Natural killer cell (primary cell): ENCODE results near the gene CCDC102A. TPM values are rescaled to one million over a fixed set of nuclear protein-coding genes. Genes with fewer than 3 reads are reported as not detected.

Experiments used
- ATAC-seq, 3 donors: fragments of 150-1000 bp in 2 of 3; fragments of 200-7000 bp in 1 of 3; cut with Tn5 transposase; 1 replicate in 1 of 3; 2 replicates in 2 of 3; pipeline ENCODE4 v1.10.0; 2021; ENCODE audit warnings: mild to moderate bottlenecking in 2 of 3, moderate library complexity in 2 of 3
- DNase-seq, 2 donors: peaks; one replicate each; pipeline versions ENCODE4 v3.0.0 to v3.0.0-alpha.2; 2013 to 2021; ENCODE audit warnings: mixed read lengths in 1 of 2
- H3K27ac ChIP-seq: one replicate; pipeline ENCODE4 v1.5.1; 2013; ENCODE audit warnings: mild to moderate bottlenecking, low read length
- H3K27me3 ChIP-seq: one replicate; pipeline ENCODE4 v1.6.1; 2013; ENCODE audit warnings: low read length; ENCODE audit not compliant: control insufficient read depth, insufficient read depth
- H3K36me3 ChIP-seq: one replicate; pipeline ENCODE4 v1.6.1; 2013; ENCODE audit warnings: low read length; ENCODE audit not compliant: control insufficient read depth, insufficient read depth
- H3K4me1 ChIP-seq: one replicate; pipeline ENCODE4 v1.6.1; 2013; ENCODE audit warnings: low read length; ENCODE audit not compliant: control insufficient read depth, insufficient read depth
- H3K4me3 ChIP-seq: one replicate; pipeline ENCODE4 v1.5.1; 2013; ENCODE audit warnings: low read length
- H3K9me3 ChIP-seq: one replicate; pipeline ENCODE4 v1.6.1; 2013; ENCODE audit warnings: low read length; ENCODE audit not compliant: control insufficient read depth, insufficient read depth
- H3K27ac Mint-ChIP-seq, 2 donors: one replicate each; pipeline ENCODE4 v1.8.0; 2022; ENCODE audit warnings: mild to moderate bottlenecking in 2 of 2, mixed read lengths in 2 of 2, moderate library complexity in 1 of 2
- H3K27me3 Mint-ChIP-seq, 2 donors: one replicate each; pipeline ENCODE4 v1.8.0; 2022; ENCODE audit warnings: low read depth in 2 of 2, mixed read lengths in 2 of 2
- H3K36me3 Mint-ChIP-seq: one replicate; pipeline ENCODE4 v1.8.0; 2022; ENCODE audit warnings: mixed read lengths
- H3K4me1 Mint-ChIP-seq, 2 donors: one replicate each; pipeline ENCODE4 v1.8.0; 2022; ENCODE audit warnings: mixed read lengths in 2 of 2
- H3K4me3 Mint-ChIP-seq: one replicate; pipeline ENCODE4 v1.8.0; 2022; ENCODE audit warnings: mild to moderate bottlenecking, moderate library complexity, mixed read lengths
- H3K9me3 Mint-ChIP-seq, 2 donors: one replicate each; pipeline ENCODE4 v1.8.0; 2022; ENCODE audit warnings: mixed read lengths in 2 of 2
- WGBS: methylation state at CpG from one replicate; pipeline ENCODE4 v1.1.7; 2013; ENCODE audit warnings: missing lambda C conversion rate; ENCODE audit not compliant: insufficient coverage; 5-methylcytosine and 5-hydroxymethylcytosine counted together
- intact Hi-C: fragments of 100-400 bp; cut with micrococcal nuclease; formaldehyde crosslinking; loops from one replicate; pipeline ENCODE4 v1.14.2; 2022
- total RNA-seq, 4 donors: library from RNA; stranded (reverse); fragments of 120-200 nt in 1 of 4; gene quantifications; one replicate each; pipeline versions ENCODE4 v1.2.3 to v1.2.4, GENCODE V29; 2013 to 2022
- TF ChIP-seq, protein P1 (sequence below): fragments of 200-600 bp; IDR thresholded peaks from one replicate; pipeline ENCODE4 v1.8.0; 2022; ENCODE audit warnings: antibody characterized with exemption

Gene CCDC102A
- total RNA-seq, 3 donors from 2014 or later (not counting 1 experiment from before 2014, with no cell fraction given) = 15.5 to 24.4 (median 17.1) TPM

DNA sequence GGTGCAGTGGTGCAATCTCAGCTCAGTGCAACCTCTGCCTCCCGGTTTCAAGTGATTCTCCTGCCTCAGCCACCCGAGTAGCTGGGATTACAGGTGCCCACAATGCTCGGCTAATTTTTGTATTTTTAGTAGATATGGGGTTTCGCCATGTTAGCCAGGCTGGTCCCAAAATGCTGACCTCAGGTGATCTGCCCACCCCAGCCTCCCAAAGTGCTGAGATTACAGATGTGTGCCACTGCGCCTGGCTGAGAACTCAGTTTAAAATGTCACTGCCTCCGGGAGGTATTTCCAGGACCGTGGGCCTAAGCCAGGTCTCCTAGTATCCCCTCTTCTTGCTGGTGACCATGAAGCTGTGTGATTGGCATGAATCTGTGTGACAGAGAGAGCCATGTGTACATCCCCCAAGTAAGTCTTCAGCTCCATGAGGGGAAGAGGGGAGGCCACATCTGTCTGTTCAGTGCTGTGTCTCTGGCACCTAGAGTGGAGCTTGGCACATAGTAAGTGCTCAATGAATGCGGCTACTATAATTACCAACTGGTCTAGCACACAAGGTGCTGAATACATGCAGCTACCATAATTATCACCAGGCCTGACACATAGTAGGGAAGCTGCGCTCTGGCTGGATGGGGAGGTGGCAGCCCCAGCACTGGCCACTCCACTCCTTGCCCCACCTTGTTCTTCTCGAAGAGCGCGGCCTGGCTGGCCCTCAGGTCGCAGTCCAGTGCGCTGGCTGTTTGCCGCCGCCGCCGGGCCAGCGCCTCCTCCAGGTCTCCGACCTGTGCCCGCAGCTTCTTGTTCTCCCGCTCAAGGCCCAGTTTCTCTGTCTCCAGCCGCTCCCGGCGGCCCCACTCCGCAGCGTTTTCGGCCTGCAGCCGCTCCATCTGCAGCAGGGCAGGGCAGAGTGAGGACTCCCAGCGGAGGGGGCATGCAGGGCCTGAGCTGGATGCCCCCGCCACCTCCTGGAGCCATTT is 18.7 kb downstream of the CCDC102A start:
- Histone ChIP-seq H3K9me3 (no peaks in the 10 kb centered on the region), H3K4me3 (no peak overlapping the region), H3K27ac (no peak overlapping the region), H3K36me3 (peaks cover 48% of the 10 kb centered on the region), H3K27me3 (no peaks in the 10 kb centered on the region), H3K4me1 (peaks cover 8% of the 10 kb centered on the region)
- Mint-ChIP-seq H3K4me1 (peaks cover 15 to 19% of the 10 kb centered on the region in 2 donors), H3K4me3 (no peak overlapping the region), H3K36me3 (no peaks in the 10 kb centered on the region), H3K27me3 (no peaks in the 10 kb centered on the region), H3K27ac (peak overlapping the region in 1 of 2 donors; percentile 27), H3K9me3 (no peaks in the 10 kb centered on the region)
- no peak for DNase-seq
- TF ChIP-seq, protein P1, sequence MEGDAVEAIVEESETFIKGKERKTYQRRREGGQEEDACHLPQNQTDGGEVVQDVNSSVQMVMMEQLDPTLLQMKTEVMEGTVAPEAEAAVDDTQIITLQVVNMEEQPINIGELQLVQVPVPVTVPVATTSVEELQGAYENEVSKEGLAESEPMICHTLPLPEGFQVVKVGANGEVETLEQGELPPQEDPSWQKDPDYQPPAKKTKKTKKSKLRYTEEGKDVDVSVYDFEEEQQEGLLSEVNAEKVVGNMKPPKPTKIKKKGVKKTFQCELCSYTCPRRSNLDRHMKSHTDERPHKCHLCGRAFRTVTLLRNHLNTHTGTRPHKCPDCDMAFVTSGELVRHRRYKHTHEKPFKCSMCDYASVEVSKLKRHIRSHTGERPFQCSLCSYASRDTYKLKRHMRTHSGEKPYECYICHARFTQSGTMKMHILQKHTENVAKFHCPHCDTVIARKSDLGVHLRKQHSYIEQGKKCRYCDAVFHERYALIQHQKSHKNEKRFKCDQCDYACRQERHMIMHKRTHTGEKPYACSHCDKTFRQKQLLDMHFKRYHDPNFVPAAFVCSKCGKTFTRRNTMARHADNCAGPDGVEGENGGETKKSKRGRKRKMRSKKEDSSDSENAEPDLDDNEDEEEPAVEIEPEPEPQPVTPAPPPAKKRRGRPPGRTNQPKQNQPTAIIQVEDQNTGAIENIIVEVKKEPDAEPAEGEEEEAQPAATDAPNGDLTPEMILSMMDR = no peak
- intact Hi-C loops = loop anchor here (2.0 to 5.0 kb wide), 2 partner anchors 40 to 99 kb away; no protein-coding TSS in a partner anchor
- ATAC-seq = no peak
- 97% methylated on average over 31 of the region's 31 CpGs for WGBS

DNA sequence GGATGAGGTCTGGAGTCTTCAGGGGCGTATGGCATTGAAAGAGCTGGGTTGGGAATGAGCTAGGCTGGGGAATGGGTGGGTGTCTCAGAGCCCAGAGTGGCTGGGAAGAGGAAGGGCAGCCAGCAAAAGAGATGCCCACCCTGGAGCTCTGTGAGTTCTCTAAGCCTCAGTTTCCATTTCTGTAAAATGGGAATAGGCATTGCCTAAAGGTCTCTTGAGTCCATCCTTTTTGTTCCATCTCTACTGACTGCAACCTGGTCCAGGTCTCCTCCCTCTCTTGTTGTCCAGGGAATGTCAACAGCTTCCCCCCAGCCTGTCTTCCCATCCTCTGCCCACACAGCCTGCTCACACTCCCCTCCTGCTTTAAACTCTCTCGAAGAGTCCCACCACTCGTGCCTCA is 19.6 kb downstream of the CCDC102A start:
- Histone ChIP-seq H3K27me3 (no peaks in the 10 kb centered on the region), H3K4me3 (no peak overlapping the region), H3K9me3 (no peaks in the 10 kb centered on the region), H3K27ac (no peak overlapping the region), H3K4me1 (peaks cover 8% of the 10 kb centered on the region), H3K36me3 (peaks cover 54% of the 10 kb centered on the region)
- Mint-ChIP-seq H3K9me3 (no peaks in the 10 kb centered on the region), H3K4me1 (peaks cover 12 to 18% of the 10 kb centered on the region in 2 donors), H3K27me3 (no peaks in the 10 kb centered on the region), H3K36me3 (no peaks in the 10 kb centered on the region), H3K27ac (peak overlapping the region in 1 of 2 donors; percentile 27), H3K4me3 (no peak overlapping the region)
- 89% methylated on average over 3 of the region's 3 CpGs for WGBS
- intact Hi-C loops = loop anchor here (5.0 kb wide), 1 partner anchor 39 kb away; no protein-coding TSS in a partner anchor
- TF ChIP-seq, protein P1 = no peak
- ATAC-seq (no peak), DNase-seq (no peak)

DNA sequence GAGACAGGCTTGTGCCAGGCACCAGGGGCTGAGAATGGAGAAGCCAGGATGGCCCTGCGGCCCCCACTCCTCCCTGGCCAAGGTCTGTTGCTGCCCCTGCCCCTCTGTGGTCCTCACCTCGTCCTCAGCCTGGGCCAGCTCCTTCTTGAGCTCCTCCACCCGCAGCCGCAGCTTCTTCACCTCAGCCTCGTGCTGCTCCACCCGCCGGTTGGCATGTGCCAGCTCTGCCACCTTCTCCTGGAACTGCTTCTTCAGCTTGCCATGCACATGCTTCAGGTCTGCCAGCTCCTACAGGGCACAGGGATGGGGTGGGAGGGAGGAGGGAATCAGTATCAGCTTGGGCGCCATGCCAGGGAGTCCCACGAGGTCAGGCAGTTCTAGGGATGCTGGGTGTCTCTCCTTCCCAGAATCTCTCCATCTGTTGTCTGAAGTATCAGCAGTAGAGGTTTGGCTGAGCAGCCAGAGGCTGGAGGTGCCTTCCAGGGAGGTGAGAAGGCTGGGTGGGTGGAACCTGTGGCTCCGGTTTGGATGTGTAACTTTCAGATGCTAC is 20.1 kb downstream of the CCDC102A start:
- peaks cover 55% of the 10 kb centered on the region for H3K36me3 ChIP-seq
- no peaks in the 10 kb centered on the region for H3K9me3 ChIP-seq
- TF ChIP-seq, protein P1 = no peak
- 92% methylated on average over 10 of the region's 10 CpGs for WGBS
- no peaks in the 10 kb centered on the region for H3K27me3 Mint-ChIP-seq
- peaks cover 12 to 18% of the 10 kb centered on the region in 2 donors for H3K4me1 Mint-ChIP-seq
- no peak overlapping the region for H3K4me3 ChIP-seq
- no peaks in the 10 kb centered on the region for H3K9me3 Mint-ChIP-seq
- peak overlapping the region in 1 of 2 donors; percentile 27 for H3K27ac Mint-ChIP-seq
- no peak for DNase-seq
- H3K27me3 ChIP-seq = no peaks in the 10 kb centered on the region
- no peak overlapping the region for H3K27ac ChIP-seq
- intact Hi-C loops = loop anchor here (5.0 kb wide), 1 partner anchor 39 kb away; no protein-coding TSS in a partner anchor
- H3K36me3 Mint-ChIP-seq = no peaks in the 10 kb centered on the region
- no peak for ATAC-seq
- no peak overlapping the region for H3K4me3 Mint-ChIP-seq
- H3K4me1 ChIP-seq = peaks cover 8% of the 10 kb centered on the region
